HG03196 (cell line): ENCODE data around the gene ZNF526.

Experiments used
- ATAC-seq: cut with Tn5 transposase; IDR thresholded peaks from one replicate; pipeline ENCODE4 v1.9.1; 2021; ENCODE audit not compliant: unreplicated experiment

The ZNF526 gene

GRCh38 chr19:42219812-42220750, at the start of gene ZNF526:
ZNF526 (plus strand) TSS chr19:42220312; CDS start chr19:42224404, 4,092 bp downstream.
- ATAC-seq = peak; percentile 69

DNA sequence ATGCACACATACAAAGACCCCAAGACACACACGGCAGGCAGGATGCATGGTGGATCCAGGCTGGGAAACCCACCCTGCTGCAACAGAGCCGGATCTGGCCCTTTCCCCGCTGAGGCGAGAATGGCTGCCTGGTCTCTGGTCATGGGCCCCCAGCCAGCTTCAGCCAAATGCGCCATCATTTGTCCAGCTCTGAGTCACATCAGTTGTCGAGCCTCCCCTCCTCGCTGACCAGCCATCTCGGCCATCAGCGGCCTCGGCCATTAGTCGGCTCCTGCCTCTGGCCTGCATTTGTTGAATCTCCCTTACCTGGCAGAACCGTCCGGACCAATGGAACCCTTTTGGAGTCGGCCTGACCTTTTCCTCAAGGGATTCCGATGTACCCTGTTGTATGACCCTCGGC, 49.4 kb upstream of the ZNF526 start:
- no peak for ATAC-seq

DNA sequence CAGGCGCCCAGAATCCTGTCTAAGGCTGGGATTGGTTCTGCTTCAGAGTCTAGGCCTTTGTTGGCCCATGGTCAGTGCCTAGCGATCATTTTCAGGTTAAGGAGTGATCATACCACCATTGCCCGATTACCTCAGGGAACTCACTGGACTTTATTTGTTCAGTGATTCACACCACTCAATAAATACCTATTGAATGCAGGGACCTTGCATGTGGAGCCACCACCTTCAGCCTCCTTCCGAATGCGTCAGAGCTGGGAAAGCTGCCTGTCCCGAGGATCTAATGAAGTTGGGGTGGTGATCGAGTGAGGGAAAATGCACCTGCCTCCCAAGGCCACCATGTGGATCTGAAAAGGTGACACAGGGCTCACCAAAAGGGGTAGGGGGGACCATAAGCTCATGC, 47.9 kb upstream of the ZNF526 start:
- ATAC-seq = no peak

GRCh38 chr19:42173695-42174094, 46.4 kb upstream of the ZNF526 start:
- no peak for ATAC-seq

GRCh38 chr19:42174188-42174587, 45.9 kb upstream of the ZNF526 start:
- no peak for ATAC-seq

- no peak for ATAC-seq
These were observed 45.0 kb upstream of the ZNF526 start for GRCh38 chr19:42174958-42175734.

GRCh38 chr19:42175952-42176648, 44.0 kb upstream of the ZNF526 start:
- no peak for ATAC-seq

GRCh38 chr19:42176649-42176989, 43.5 kb upstream of the ZNF526 start:
- ATAC-seq = no peak

- ATAC-seq = no peak
These were observed 43.0 kb upstream of the ZNF526 start for GRCh38 chr19:42176990-42177685.

DNA sequence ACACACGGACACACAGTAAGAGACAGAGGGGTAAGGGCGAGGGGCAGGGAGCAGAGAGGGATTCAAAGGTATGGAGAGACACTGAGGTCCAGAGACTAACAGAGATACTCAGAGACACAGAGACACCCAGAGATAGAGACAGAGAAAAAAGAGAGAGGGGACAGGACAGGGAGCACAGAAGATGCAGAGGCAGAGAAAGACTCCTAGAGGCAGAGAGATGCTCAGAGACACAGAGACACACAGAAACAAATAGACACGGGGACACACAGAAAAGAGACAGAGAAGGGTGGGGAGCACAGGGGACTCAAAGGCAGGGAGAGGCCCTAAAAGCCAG, 42.5 kb upstream of the ZNF526 start:
- ATAC-seq = no peak

GRCh38 chr19:42178791-42179674, 41.1 kb upstream of the ZNF526 start:
- no peak for ATAC-seq

DNA sequence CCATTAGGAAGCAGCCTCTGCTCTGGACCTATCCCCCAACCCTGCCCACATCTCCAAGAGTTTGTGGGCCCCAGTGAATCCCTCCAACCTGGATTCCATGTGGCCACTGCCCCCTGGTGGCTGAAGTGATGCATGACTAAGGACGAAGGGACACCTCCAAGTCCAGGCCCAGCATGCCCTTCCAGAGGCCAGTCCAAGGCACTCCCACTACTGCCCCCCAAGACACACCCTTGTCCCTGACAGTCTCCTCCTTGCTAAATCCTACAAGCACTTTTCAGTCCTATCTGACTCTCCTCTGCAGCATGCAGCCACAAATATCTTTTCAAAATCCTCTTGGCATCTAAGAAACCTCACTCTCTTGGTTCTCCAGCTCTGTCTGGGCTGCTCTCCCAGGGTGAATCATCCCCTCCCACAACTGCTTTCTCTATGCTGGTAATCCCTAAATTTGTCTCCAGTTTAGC, 35.7 kb upstream of the ZNF526 start:
- no peak for ATAC-seq

DNA sequence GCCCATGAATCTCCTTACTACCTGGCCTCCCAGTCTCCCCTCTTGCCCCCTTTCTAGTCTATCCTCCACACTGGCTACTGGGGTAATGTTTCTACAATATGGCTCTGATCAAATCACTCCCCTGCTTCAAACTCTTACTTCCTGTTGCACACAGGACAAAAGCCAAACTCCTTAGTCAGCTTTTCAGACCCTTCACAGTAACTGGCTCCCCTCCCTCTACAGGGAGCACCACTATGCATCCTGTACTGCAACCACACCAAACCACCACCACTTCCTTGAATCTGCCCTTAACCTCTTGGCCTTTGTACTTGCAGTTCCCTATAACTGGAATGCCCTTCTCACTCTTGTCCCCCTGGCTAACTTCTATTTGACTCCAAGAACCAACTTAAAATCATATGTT, 34.8 kb upstream of the ZNF526 start:
- no peak for ATAC-seq

GRCh38 chr19:42188665-42189064, 31.4 kb upstream of the ZNF526 start:
- ATAC-seq = no peak

- ATAC-seq = no peak
These were observed 31.0 kb upstream of the ZNF526 start for GRCh38 chr19:42189133-42189532.

- ATAC-seq = no peak
These were observed 28.8 kb upstream of the ZNF526 start for GRCh38 chr19:42191330-42191729.

DNA sequence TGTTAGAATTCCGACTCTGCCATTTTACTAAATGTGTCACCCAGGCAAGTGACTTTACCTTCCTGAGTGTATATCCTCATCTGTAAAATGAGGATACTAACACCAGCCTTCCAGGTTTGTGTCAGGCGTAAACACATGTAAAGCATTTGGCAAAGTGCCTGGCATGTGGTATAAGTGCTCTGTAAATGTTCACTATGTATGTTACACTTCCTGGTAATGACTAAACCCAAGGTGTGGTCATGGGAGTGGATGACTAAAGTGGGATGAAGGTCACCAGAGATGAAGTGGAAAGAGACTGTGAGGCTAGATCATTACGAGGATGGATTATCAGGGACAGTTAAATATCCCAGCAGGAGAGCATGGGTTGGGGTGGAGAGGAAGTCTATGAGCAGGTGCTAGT, 28.3 kb upstream of the ZNF526 start:
- no peak for ATAC-seq

DNA sequence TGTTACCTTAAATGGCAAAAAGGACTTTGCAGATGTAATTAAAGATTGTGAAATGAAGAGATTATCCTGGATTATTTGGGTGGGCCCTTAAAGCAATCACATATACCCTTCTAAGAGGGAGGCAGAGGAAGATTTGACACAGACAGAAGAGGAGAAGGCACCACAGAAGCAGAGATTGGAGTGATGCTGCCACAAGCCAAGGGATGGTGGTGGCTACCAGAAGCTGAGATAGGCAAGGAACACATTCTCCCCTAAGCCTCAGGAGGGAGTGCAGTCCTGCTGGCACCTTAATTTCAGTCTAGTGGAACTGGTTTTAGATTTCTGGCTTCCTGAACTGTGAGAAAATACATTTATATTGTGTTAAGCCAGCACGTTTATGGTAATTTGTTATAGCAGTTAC, 26.8 kb upstream of the ZNF526 start:
- no peak for ATAC-seq

DNA sequence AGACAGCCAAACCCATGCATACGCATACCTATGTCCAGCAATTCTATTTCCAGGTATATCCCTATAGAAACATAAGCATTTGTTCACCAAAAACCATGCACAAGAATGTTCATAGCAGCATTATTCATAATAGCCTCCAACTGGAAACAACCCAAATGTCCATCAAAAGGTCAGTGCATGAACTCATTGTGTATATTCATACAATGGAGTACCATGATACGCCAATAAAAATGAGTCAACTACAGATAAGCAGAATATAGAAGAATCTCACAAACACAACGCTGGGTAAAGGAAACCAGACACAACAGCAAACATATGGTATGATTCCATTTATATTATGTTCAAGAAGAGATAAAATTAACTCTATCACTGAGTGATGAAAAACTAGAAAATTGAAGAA, 26.4 kb upstream of the ZNF526 start:
- ATAC-seq = no peak
